GM23248 (cell line): Measurements from ENCODE around the gene PPFIA2. TPM values are rescaled to one million over a fixed set of nuclear protein-coding genes. Genes with fewer than 3 reads are reported as not detected.
A peak's percentile ranks its signal among the peaks of the same experiment; 100 is the strongest.

Experiments
- DNase-seq: peaks from one replicate; pipeline ENCODE4 v3.0.0-alpha.2; 2015
- H2AFZ ChIP-seq: fragments of 200-600 bp; sonication (generic); 2 replicates; pipeline ENCODE4 v1.6.1; 2016; ENCODE audit warnings: antibody characterized with exemption
- H3F3A ChIP-seq: fragments of 200-600 bp; sonication (generic); 2 replicates; pipeline ENCODE4 v1.6.1; 2016; ENCODE audit warnings: mild to moderate bottlenecking, antibody characterized with exemption, mixed run types; ENCODE audit not compliant: insufficient read depth
- H3K27ac ChIP-seq: fragments of 200-600 bp; sonication (generic); 2 replicates; pipeline ENCODE4 v1.5.1; 2016; ENCODE audit warnings: mild to moderate bottlenecking
- H3K27me3 ChIP-seq: fragments of 200-600 bp; sonication (generic); replicated peaks from 2 replicates; pipeline ENCODE4 v1.6.1; 2016; ENCODE audit warnings: mild to moderate bottlenecking; ENCODE audit not compliant: insufficient read depth
- H3K36me3 ChIP-seq: fragments of 200-600 bp; sonication (generic); 2 replicates; pipeline ENCODE4 v1.6.1; 2016; ENCODE audit warnings: low read depth, mild to moderate bottlenecking
- H3K4me1 ChIP-seq: fragments of 200-600 bp; sonication (generic); 2 replicates; pipeline ENCODE4 v1.6.1; 2016; ENCODE audit warnings: mild to moderate bottlenecking; ENCODE audit not compliant: insufficient read depth
- H3K4me2 ChIP-seq: fragments of 200-600 bp; sonication (generic); one replicate; pipeline ENCODE4 v1.6.1; 2016; ENCODE audit warnings: mild to moderate bottlenecking; ENCODE audit not compliant: unreplicated experiment
- H3K4me3 ChIP-seq: fragments of 200-600 bp; sonication (generic); 2 replicates; pipeline ENCODE4 v1.5.1; 2016; ENCODE audit warnings: mild to moderate bottlenecking
- H3K79me2 ChIP-seq: fragments of 200-600 bp; sonication (generic); 2 replicates; pipeline ENCODE4 v1.6.1; 2016; ENCODE audit warnings: mild to moderate bottlenecking; ENCODE audit not compliant: insufficient read depth
- H3K9ac ChIP-seq: fragments of 200-600 bp; sonication (generic); 2 replicates; pipeline ENCODE4 v1.6.1; 2016; ENCODE audit warnings: mild to moderate bottlenecking
- H3K9me2 ChIP-seq: fragments of 200-600 bp; sonication (generic); 2 replicates; pipeline ENCODE4 v1.6.1; 2016; ENCODE audit warnings: mixed run types, mild to moderate bottlenecking, moderate library complexity; ENCODE audit not compliant: insufficient read depth
- H3K9me3 ChIP-seq: fragments of 200-600 bp; sonication (generic); one replicate; pipeline ENCODE4 v1.6.1; 2017; ENCODE audit warnings: low read depth
- H4K20me1 ChIP-seq: fragments of 200-600 bp; sonication (generic); 2 replicates; pipeline ENCODE4 v1.6.0; 2016; ENCODE audit not compliant: insufficient read depth
- EZH2 ChIP-seq: fragments of 200-600 bp; sonication (generic); IDR thresholded peaks from 2 replicates; pipeline ENCODE4 v1.6.1; 2018; ENCODE audit warnings: antibody characterized with exemption, mild to moderate bottlenecking; ENCODE audit not compliant: insufficient read depth, poor library complexity, severe bottlenecking
- EZH2phosphoT487 ChIP-seq: fragments of 200-600 bp; sonication (generic); IDR thresholded peaks from 2 replicates; pipeline ENCODE4 v1.6.1; 2018; ENCODE audit warnings: antibody characterized with exemption, moderate library complexity, mild to moderate bottlenecking, low read depth; ENCODE audit not compliant: insufficient read depth
- WGBS, 2 experiments: methylation state at CpG; one replicate each; pipeline ENCODE4 v1.1.6; 2015 to 2017; ENCODE audit warnings: low lambda C conversion rate in 2 of 2, low coverage in 1 of 2; ENCODE audit errors: missing lambda C conversion rate in 2 of 2; 5-methylcytosine and 5-hydroxymethylcytosine counted together
- in situ Hi-C: fragments of 300-500 bp; cut with MboI; formaldehyde crosslinking; loops from 2 replicates; pipeline ENCODE4 v1.15.0; 2020
- polyA plus RNA-seq: library from polyadenylated mRNA; unstranded; fragments of >200 nt; fragmentation: Nextera tagmentation; extraction: Ambion mirVana; gene quantifications from 2 replicates; pipeline ENCODE4 v1.2.1, GENCODE V29; 2016
- total RNA-seq: library from RNA; depleted of rRNA; stranded (reverse); fragments of >200 nt; shearing (Covaris generic); gene quantifications from 2 replicates; pipeline ENCODE4 v1.2.3, GENCODE V29; 2014

The PPFIA2 gene
- total and polyA plus RNA-seq, 2 experiments from 2014 or later, result not detected

- Histone ChIP-seq H4K20me1 (no peaks in the 10 kb centered on the region), H3K4me3 (no peak overlapping the region), H3K4me2 (no peak overlapping the region), H2AFZ (no peak overlapping the region), H3K36me3 (no peaks in the 10 kb centered on the region), H3K4me1 (0 out of 2 replicates have a peak, but pooled peaks cover 1% of the 10 kb centered on the region), H3K9me2 (no peaks in the 10 kb centered on the region), H3K9ac (no peak overlapping the region), H3K27me3 (no peaks in the 10 kb centered on the region), H3K9me3 (no peaks in the 10 kb centered on the region), H3K27ac (no peak overlapping the region), H3F3A (peaks cover 7% of the 10 kb centered on the region; the same call in 1 of the 2 replicates), H3K79me2 (no peaks in the 10 kb centered on the region)
- no peak for DNase-seq
- WGBS, 2 experiments, result 86 to 87% methylated on average over 5 of the region's 5 CpGs
- in situ Hi-C loops, result no loop called here
- TF ChIP-seq EZH2phosphoT487 (no peak), EZH2 (no peak)
Measured at GRCh38 chr12:81472934-81473333, 286.2 kb downstream of the PPFIA2 start.

DNA sequence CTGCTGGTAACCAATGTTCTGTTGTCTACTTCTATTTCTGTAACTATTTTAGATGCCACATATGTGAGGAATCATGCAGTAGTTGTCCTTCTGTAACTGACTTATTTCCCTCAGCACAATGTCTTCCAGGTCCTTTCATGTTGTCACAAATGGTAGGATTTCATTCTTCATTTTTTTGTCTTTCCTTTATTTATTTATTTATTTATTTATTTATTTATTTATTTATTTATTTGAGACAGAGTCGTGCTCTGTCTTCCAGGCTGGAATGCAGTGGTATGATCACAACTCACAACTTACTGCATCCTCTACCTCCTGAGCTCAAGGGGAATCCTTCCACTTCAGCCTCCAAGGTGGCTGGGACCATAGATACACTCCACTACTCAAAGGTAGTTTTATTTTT is 288.2 kb downstream of the PPFIA2 start:
- Histone ChIP-seq H3K79me2 (no peaks in the 10 kb centered on the region), H3F3A (peaks cover 13% of the 10 kb centered on the region; the same call in 1 of the 2 replicates), H3K4me3 (no peak overlapping the region), H3K9me3 (no peaks in the 10 kb centered on the region), H4K20me1 (no peaks in the 10 kb centered on the region), H3K9me2 (no peaks in the 10 kb centered on the region), H3K4me2 (no peak overlapping the region), H3K36me3 (no peaks in the 10 kb centered on the region), H3K9ac (no peak overlapping the region), H2AFZ (no peak overlapping the region), H3K27me3 (no peaks in the 10 kb centered on the region), H3K4me1 (0 out of 2 replicates have a peak, but pooled peaks cover 5% of the 10 kb centered on the region), H3K27ac (no peak overlapping the region)
- DNase-seq, result no peak
- in situ Hi-C loops, result no loop called here
- 64 to 67% methylated on average over 1 of the region's 1 CpG for WGBS, 2 experiments
- TF ChIP-seq EZH2phosphoT487 (no peak), EZH2 (no peak)

- in situ Hi-C loops, result no loop called here
- Histone ChIP-seq H3K4me3 (no peak overlapping the region), H3K27ac (no peak overlapping the region), H4K20me1 (no peaks in the 10 kb centered on the region), H3K9me2 (no peaks in the 10 kb centered on the region), H3K9ac (no peak overlapping the region), H3K79me2 (no peaks in the 10 kb centered on the region), H2AFZ (no peak overlapping the region), H3K9me3 (no peaks in the 10 kb centered on the region), H3K27me3 (no peaks in the 10 kb centered on the region), H3K4me2 (no peak overlapping the region), H3K36me3 (no peaks in the 10 kb centered on the region), H3F3A (peaks cover 13% of the 10 kb centered on the region; the same call in 1 of the 2 replicates), H3K4me1 (0 out of 2 replicates have a peak, but pooled peaks cover 5% of the 10 kb centered on the region)
- 0% methylated on average over 2 of the region's 2 CpGs for WGBS, 2 experiments
- peak; percentile 79 for DNase-seq
- TF ChIP-seq EZH2, result no peak
- TF ChIP-seq EZH2phosphoT487, result no peak
Measured at GRCh38 chr12:81468206-81468605, 290.9 kb downstream of the PPFIA2 start.

GRCh38 chr12:81465876-81466275 is 293.3 kb downstream of the PPFIA2 start:
- 90 to 92% methylated on average over 3 of the region's 3 CpGs for WGBS, 2 experiments
- Histone ChIP-seq H3K27me3 (no peaks in the 10 kb centered on the region), H3F3A (peaks cover 13% of the 10 kb centered on the region; the same call in 1 of the 2 replicates), H3K9me2 (no peaks in the 10 kb centered on the region), H3K4me3 (no peak overlapping the region), H3K36me3 (no peaks in the 10 kb centered on the region), H3K4me1 (0 out of 2 replicates have a peak, but pooled peaks cover 5% of the 10 kb centered on the region), H4K20me1 (no peaks in the 10 kb centered on the region), H2AFZ (no peak overlapping the region), H3K27ac (no peak overlapping the region), H3K79me2 (no peaks in the 10 kb centered on the region), H3K9me3 (no peaks in the 10 kb centered on the region), H3K4me2 (no peak overlapping the region), H3K9ac (no peak overlapping the region)
- no peak for DNase-seq
- no peak for TF ChIP-seq EZH2
- no peak for TF ChIP-seq EZH2phosphoT487
- in situ Hi-C loops, result no loop called here

DNA sequence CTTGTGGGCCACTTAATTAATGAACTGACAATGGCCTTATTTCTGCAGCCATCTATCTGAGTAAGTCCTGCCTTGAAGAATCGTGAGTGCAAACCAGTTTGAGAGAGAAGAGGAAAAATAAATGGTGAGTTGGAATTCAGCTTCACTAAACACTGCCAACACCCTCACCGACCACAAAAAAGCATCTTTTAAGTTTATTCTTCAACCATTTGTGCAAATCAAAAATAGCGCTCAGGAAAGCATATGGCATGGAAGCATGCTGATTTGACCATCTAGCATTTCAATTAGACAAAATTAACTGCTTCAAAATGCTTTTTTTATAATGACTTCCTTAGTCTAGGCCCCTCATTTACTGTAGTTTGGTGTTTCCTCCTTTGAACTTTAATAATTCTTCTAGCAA is 294.0 kb downstream of the PPFIA2 start:
- in situ Hi-C loops, result no loop called here
- peaks cover 13% of the 10 kb centered on the region; the same call in 1 of the 2 replicates for H3F3A ChIP-seq
- H3K9me3 ChIP-seq, result no peaks in the 10 kb centered on the region

More for the DNA sequence above, 294.0 kb downstream of the PPFIA2 start:
- Histone ChIP-seq H3K9ac (no peak overlapping the region), H3K4me3 (no peak overlapping the region), H3K9me2 (no peaks in the 10 kb centered on the region), H3K4me2 (no peak overlapping the region), H4K20me1 (no peaks in the 10 kb centered on the region), H2AFZ (no peak overlapping the region), H3K4me1 (0 out of 2 replicates have a peak, but pooled peaks cover 5% of the 10 kb centered on the region), H3K79me2 (no peaks in the 10 kb centered on the region), H3K27me3 (no peaks in the 10 kb centered on the region), H3K36me3 (no peaks in the 10 kb centered on the region), H3K27ac (no peak overlapping the region)
- no peak for TF ChIP-seq EZH2phosphoT487
- no peak for DNase-seq
- WGBS, 2 experiments, result 52 to 55% methylated on average over 3 of the region's 3 CpGs
